ENCODE data around the gene IGF2BP2.

DNA sequence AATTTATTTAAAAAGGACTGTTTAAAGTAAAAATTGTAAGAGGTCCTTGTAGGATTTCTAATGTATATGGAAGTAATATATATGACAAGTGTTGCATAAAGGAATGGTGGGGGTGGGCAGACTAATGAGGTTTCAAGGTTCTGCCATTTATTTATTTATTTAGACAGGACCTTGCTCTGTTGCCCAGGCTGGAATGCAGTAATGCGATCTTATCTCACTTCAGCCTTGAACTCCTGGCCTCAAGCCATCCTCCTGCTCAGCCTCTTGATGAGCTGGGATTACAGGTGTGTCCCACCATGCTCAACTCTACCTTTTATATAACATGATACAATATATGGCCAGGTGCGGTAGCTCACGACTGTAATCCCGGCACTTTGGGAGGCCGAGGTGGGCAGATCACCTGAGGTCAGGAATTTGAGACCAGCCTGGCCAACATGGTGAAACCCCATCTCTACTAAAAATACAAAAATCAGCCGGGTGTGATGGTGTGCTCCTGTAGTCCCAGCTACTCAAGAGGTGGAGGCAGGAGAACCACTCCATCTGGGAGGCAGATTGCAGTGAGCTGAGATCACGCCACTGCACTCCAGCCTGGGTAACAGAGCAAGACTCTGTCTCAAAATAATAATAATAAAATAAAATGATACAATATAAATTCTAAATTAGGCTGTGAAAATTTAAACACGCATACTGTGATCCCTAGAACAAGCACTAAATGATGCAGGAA, 33.8 kb upstream of the IGF2BP2 start:
- no peak for TF ChIP-seq ZNF33A (CRISPR knock-in tag; IDR thresholded peaks at IDR 0.05; ENCODE audit: borderline replicate concordance)
- TF ChIP-seq EHMT2 (IDR thresholded peaks at IDR 0.05; ENCODE audit: borderline replicate concordance, low read depth, low read length): no peak
- TF ChIP-seq HINFP (CRISPR knock-in tag; IDR thresholded peaks at IDR 0.05; ENCODE audit: low read depth): no peak
- no peak for TF ChIP-seq ATF3 (CRISPR knock-in tag; IDR thresholded peaks at IDR 0.05)
- TF ChIP-seq ZNF407 (CRISPR knock-in tag; IDR thresholded peaks at IDR 0.05; ENCODE audit: not compliant biosample characterization): no peak
- TF ChIP-seq CTCF (CRISPR knock-in tag; IDR thresholded peaks at IDR 0.05): no peak
- no peak for TF ChIP-seq ATF6 (CRISPR knock-in tag; conservative IDR thresholded peaks at IDR 0.05)
- no peak for TF ChIP-seq PRPF4 (IDR thresholded peaks at IDR 0.05; ENCODE audit: low read depth, low read length, poor library complexity, severe bottlenecking)
- no peak for TF ChIP-seq JDP2 (CRISPR knock-in tag; IDR thresholded peaks at IDR 0.05; ENCODE audit: borderline replicate concordance)
- no peak for TF ChIP-seq EZH2 (conservative IDR thresholded peaks at IDR 0.05; ENCODE audit: low read depth, low read length)
- TF ChIP-seq ZNF354B (CRISPR knock-in tag; IDR thresholded peaks at IDR 0.05): no peak
- peak; percentile 94 for TF ChIP-seq NCOR1 (IDR thresholded peaks at IDR 0.05; ENCODE audit: borderline replicate concordance, low read length)
